Astrocyte (in vitro differentiated cells and primary cell): ENCODE data around the gene MALAT1. TPM values are rescaled to one million over a fixed set of nuclear protein-coding genes. Genes with fewer than 3 reads are reported as not detected.

Experiments used
- DNase-seq: peaks from one replicate; pipeline ENCODE4 v3.0.0-alpha.2; 2010; ENCODE audit warnings: low read depth
- FAIRE-seq: peaks from 2 replicates; lab custom pipeline; 2011; peaks lifted over from hg19 to GRCh38; lab: Jason Lieb, UNC
- H2AFZ ChIP-seq: 2 replicates; pipeline ENCODE4 v1.6.0; 2012; ENCODE audit warnings: low read depth, low read length, inconsistent platforms
- H3K27ac ChIP-seq: 2 replicates; pipeline ENCODE4 v1.5.1; 2011; ENCODE audit warnings: low read depth, low read length, inconsistent platforms
- H3K27me3 ChIP-seq: 2 replicates; pipeline ENCODE4 v1.6.0; 2011; ENCODE audit warnings: low read length, inconsistent platforms; ENCODE audit not compliant: insufficient read depth
- H3K36me3 ChIP-seq: 2 replicates; pipeline ENCODE4 v1.5.1; 2011; ENCODE audit warnings: low read length, inconsistent platforms; ENCODE audit not compliant: insufficient read depth
- H3K4me1 ChIP-seq: 2 replicates; pipeline ENCODE4 v1.5.1; 2011; ENCODE audit warnings: low read length, inconsistent platforms; ENCODE audit not compliant: insufficient read depth
- H3K4me2 ChIP-seq: 2 replicates; pipeline ENCODE4 v1.6.0; 2012; ENCODE audit warnings: low read length, inconsistent platforms
- H3K4me3 ChIP-seq: 2 replicates; pipeline ENCODE4 v1.5.1; 2011; ENCODE audit warnings: low read depth, mild to moderate bottlenecking, low read length, inconsistent platforms; ENCODE audit not compliant: insufficient read depth
- H3K79me2 ChIP-seq: 2 replicates; pipeline ENCODE4 v1.6.0; 2012; ENCODE audit warnings: mild to moderate bottlenecking, low read length, inconsistent platforms; ENCODE audit not compliant: insufficient read depth
- H3K9ac ChIP-seq: 2 replicates; pipeline ENCODE4 v1.6.0; 2012; ENCODE audit warnings: mild to moderate bottlenecking, low read length, inconsistent platforms
- H3K9me3 ChIP-seq: 2 replicates; pipeline ENCODE4 v1.5.1; 2012; ENCODE audit warnings: low read depth, mild to moderate bottlenecking, low read length, inconsistent platforms; ENCODE audit not compliant: insufficient read depth
- H4K20me1 ChIP-seq: 2 replicates; pipeline ENCODE4 v1.6.0; 2012; ENCODE audit warnings: low read length, inconsistent platforms; ENCODE audit not compliant: insufficient read depth
- H3K27ac Mint-ChIP-seq: one replicate; pipeline ENCODE4 v1.8.0; 2021; ENCODE audit warnings: mild to moderate bottlenecking, mixed read lengths; ENCODE audit not compliant: unreplicated experiment
- H3K27me3 Mint-ChIP-seq: one replicate; pipeline ENCODE4 v1.8.0; 2021; ENCODE audit warnings: low read depth, mixed read lengths; ENCODE audit not compliant: unreplicated experiment
- H3K36me3 Mint-ChIP-seq: one replicate; pipeline ENCODE4 v1.8.0; 2021; ENCODE audit warnings: low read depth, mixed read lengths; ENCODE audit not compliant: unreplicated experiment
- H3K4me1 Mint-ChIP-seq: one replicate; pipeline ENCODE4 v1.8.0; 2021; ENCODE audit warnings: low read depth, mixed read lengths; ENCODE audit not compliant: unreplicated experiment
- H3K4me3 Mint-ChIP-seq: one replicate; pipeline ENCODE4 v1.8.0; 2021; ENCODE audit warnings: mild to moderate bottlenecking, moderate library complexity, mixed read lengths; ENCODE audit not compliant: unreplicated experiment
- H3K9me3 Mint-ChIP-seq: one replicate; pipeline ENCODE4 v1.8.0; 2021; ENCODE audit warnings: mild to moderate bottlenecking, mixed read lengths; ENCODE audit not compliant: unreplicated experiment
- EZH2 ChIP-seq: IDR thresholded peaks from 2 replicates; pipeline ENCODE4 v1.6.1; 2012; ENCODE audit warnings: mild to moderate bottlenecking, low read length, inconsistent platforms; ENCODE audit not compliant: insufficient read depth
- total RNA-seq: library from RNA; stranded (reverse); gene quantifications from 2 replicates; pipeline ENCODE4 v1.2.1, GENCODE V29; 2021
- TF ChIP-seq, protein P1 (sequence below): IDR thresholded peaks from 2 replicates; pipeline ENCODE4 v1.5.1; 2011; ENCODE audit warnings: low read depth, mild to moderate bottlenecking, inconsistent platforms, low read length, moderate library complexity; ENCODE audit not compliant: insufficient read depth

MALAT1 gene
- total RNA-seq, 1 donor from 2014 or later: 8,991 TPM

DNA sequence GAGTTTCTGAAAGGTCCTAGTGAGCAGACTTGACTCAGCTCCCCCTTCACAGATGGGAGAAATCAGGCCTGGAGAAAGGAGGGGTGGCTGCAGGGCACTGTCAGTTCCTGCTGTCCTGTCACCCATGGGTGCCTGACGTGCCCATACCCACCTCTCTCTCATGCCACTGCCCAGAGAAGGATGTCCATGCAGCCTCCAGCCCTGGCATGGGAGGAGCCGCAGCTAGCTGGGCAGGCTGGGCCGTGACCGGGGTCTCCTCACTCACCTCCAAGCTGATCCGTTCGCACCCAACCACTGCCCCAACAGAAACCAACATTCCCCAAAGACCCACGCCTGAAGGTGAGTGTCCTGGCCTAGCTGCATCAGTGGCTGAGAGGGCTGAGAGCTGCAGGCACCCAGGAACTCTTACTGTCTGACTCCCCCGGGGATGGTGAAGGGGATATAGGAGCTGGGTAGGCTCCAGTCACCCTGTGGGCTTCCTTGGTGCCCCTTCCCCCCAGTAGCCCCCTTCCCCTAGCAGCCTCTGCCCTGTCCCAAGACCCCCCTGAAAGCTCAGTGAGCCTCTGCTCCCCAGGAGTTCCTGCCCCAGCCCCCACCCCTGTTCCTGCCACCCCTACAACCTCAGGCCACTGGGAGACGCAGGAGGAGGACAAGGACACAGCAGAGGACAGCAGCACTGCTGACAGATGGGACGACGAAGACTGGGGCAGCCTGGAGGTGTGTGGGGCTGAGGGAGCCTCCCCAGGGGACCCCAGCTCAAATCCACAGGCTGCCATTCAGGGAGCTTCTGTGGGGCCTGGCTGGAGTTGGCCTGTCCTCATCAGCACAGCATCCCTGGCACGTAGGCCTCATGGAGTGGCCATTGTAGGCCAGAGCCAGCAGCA is 37.8 kb downstream of the MALAT1 start:
- H3K36me3 Mint-ChIP-seq: peaks cover 12% of the 10 kb centered on the region
- DNase-seq: no peak
- Histone ChIP-seq H3K79me2 (no peaks in the 10 kb centered on the region), H3K9ac (no peak overlapping the region), H3K4me3 (no peak overlapping the region), H2AFZ (no peak overlapping the region), H4K20me1 (peaks cover 73% of the 10 kb centered on the region), H3K4me2 (no peak overlapping the region), H3K27ac (no peak overlapping the region), H3K4me1 (peaks cover 8% of the 10 kb centered on the region), H3K36me3 (peaks cover 17% of the 10 kb centered on the region), H3K9me3 (no peaks in the 10 kb centered on the region), H3K27me3 (no peaks in the 10 kb centered on the region)
- no peak for FAIRE-seq
- H3K9me3 Mint-ChIP-seq: no peaks in the 10 kb centered on the region
- no peak overlapping the region for H3K4me3 Mint-ChIP-seq
- TF ChIP-seq EZH2: no peak
- TF ChIP-seq, protein P1, sequence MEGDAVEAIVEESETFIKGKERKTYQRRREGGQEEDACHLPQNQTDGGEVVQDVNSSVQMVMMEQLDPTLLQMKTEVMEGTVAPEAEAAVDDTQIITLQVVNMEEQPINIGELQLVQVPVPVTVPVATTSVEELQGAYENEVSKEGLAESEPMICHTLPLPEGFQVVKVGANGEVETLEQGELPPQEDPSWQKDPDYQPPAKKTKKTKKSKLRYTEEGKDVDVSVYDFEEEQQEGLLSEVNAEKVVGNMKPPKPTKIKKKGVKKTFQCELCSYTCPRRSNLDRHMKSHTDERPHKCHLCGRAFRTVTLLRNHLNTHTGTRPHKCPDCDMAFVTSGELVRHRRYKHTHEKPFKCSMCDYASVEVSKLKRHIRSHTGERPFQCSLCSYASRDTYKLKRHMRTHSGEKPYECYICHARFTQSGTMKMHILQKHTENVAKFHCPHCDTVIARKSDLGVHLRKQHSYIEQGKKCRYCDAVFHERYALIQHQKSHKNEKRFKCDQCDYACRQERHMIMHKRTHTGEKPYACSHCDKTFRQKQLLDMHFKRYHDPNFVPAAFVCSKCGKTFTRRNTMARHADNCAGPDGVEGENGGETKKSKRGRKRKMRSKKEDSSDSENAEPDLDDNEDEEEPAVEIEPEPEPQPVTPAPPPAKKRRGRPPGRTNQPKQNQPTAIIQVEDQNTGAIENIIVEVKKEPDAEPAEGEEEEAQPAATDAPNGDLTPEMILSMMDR: no peak
- no peak overlapping the region for H3K27ac Mint-ChIP-seq
- peaks cover 2% of the 10 kb centered on the region for H3K4me1 Mint-ChIP-seq
- no peaks in the 10 kb centered on the region for H3K27me3 Mint-ChIP-seq

DNA sequence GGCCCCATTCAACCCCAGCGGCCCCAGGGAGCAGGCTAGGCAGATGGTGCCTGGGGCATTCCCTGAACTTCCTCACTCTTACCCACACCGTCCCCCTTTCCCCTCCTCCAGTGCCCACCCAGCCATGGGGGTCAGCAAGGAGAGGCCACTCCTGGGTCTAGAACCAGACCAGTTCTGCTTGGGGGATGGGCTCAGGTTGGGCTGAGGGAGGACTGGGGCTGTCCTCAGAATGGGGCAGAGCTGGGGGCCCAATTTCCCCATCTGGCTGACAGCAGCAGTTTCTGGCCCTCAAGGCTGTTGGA is 38.4 kb downstream of the MALAT1 start:
- no peak for DNase-seq
- no peaks in the 10 kb centered on the region for H3K79me2 ChIP-seq
- peaks cover 17% of the 10 kb centered on the region for H3K36me3 ChIP-seq
- Mint-ChIP-seq H3K36me3 (peaks cover 12% of the 10 kb centered on the region), H3K9me3 (no peaks in the 10 kb centered on the region), H3K27me3 (no peaks in the 10 kb centered on the region), H3K27ac (no peak overlapping the region), H3K4me1 (peaks cover 4% of the 10 kb centered on the region), H3K4me3 (no peak overlapping the region)
- H3K27ac ChIP-seq: no peak overlapping the region
- no peak overlapping the region for H2AFZ ChIP-seq
- H3K4me1 ChIP-seq: peaks cover 8% of the 10 kb centered on the region
- peaks cover 76% of the 10 kb centered on the region for H4K20me1 ChIP-seq
- H3K9me3 ChIP-seq: no peaks in the 10 kb centered on the region
- H3K4me2 ChIP-seq: no peak overlapping the region
- H3K27me3 ChIP-seq: no peaks in the 10 kb centered on the region
- no peak overlapping the region for H3K4me3 ChIP-seq
- H3K9ac ChIP-seq: no peak overlapping the region
- no peak for FAIRE-seq
- TF ChIP-seq EZH2: no peak
- TF ChIP-seq, protein P1: no peak

DNA sequence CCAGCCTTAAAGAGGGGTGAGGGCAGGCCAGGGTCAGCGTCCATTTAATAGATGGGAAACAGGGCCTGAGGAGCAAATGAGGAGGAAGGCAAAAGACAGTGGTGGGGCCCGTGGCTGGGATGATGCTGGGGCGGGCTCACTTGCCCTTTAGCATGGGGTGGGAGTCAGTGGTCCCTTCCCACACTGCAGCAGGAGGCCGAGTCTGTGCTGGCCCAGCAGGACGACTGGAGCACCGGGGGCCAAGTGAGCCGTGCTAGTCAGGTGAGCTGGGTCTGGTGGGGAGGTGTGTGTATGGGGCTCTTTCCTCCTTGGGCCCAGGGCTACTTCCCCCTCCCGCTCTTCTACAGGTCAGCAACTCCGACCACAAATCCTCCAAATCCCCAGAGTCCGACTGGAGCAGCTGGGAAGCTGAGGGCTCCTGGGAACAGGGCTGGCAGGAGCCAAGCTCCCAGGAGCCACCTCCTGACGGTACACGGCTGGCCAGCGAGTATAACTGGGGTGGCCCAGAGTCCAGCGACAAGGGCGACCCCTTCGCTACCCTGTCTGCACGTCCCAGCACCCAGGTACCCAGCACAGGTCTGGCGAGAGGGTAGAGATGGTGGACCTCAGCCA is 38.9 kb downstream of the MALAT1 start:
- Histone ChIP-seq H3K4me3 (no peak overlapping the region), H3K9me3 (no peaks in the 10 kb centered on the region), H3K27me3 (no peaks in the 10 kb centered on the region), H3K4me1 (peaks cover 8% of the 10 kb centered on the region), H3K4me2 (no peak overlapping the region), H3K36me3 (peaks cover 19% of the 10 kb centered on the region), H3K27ac (no peak overlapping the region), H4K20me1 (peaks cover 73% of the 10 kb centered on the region), H3K79me2 (no peaks in the 10 kb centered on the region), H3K9ac (no peak overlapping the region), H2AFZ (no peak overlapping the region)
- FAIRE-seq (no peak), DNase-seq (no peak)
- H3K36me3 Mint-ChIP-seq: peaks cover 8% of the 10 kb centered on the region
- H3K27ac Mint-ChIP-seq: no peak overlapping the region
- H3K9me3 Mint-ChIP-seq: no peaks in the 10 kb centered on the region
- peaks cover 2% of the 10 kb centered on the region for H3K27me3 Mint-ChIP-seq
- H3K4me1 Mint-ChIP-seq: peaks cover 4% of the 10 kb centered on the region
- TF ChIP-seq, protein P1: no peak
- no peak for TF ChIP-seq EZH2
- no peak overlapping the region for H3K4me3 Mint-ChIP-seq
